GM23338 (cell line): ENCODE data around the gene C1orf146.

Experiments used
- CREB1 ChIP-seq: fragments of 250-450 bp; sonication (Bioruptor Pico); IDR thresholded peaks from 2 replicates; pipeline ENCODE4 v1.5.0; 2020; ENCODE audit warnings: low read depth, mild to moderate bottlenecking, moderate library complexity
- EZH2 ChIP-seq: fragments of 200-600 bp; sonication (generic); IDR thresholded peaks from one replicate; pipeline ENCODE4 v1.8.0; 2017; ENCODE audit warnings: antibody characterized with exemption, mild to moderate bottlenecking, low read depth; ENCODE audit not compliant: unreplicated experiment
- EZH2phosphoT487 ChIP-seq: fragments of 200-600 bp; sonication (generic); IDR thresholded peaks from one replicate; pipeline ENCODE4 v1.8.1; 2018; ENCODE audit warnings: antibody characterized with exemption; ENCODE audit not compliant: unreplicated experiment
- JUNB ChIP-seq: IDR thresholded peaks from one replicate; pipeline ENCODE4 v1.6.1; 2016; ENCODE audit warnings: antibody characterized with exemption; ENCODE audit not compliant: unreplicated experiment
- NANOG ChIP-seq: IDR thresholded peaks from 2 replicates; pipeline ENCODE4 v1.6.1; 2016; ENCODE audit warnings: antibody characterized with exemption, borderline replicate concordance
- POLR2AphosphoS5 ChIP-seq: IDR thresholded peaks from 2 replicates; pipeline ENCODE4 v1.6.1; 2016; ENCODE audit warnings: antibody characterized with exemption, low read depth
- REST ChIP-seq: IDR thresholded peaks from one replicate; pipeline ENCODE4 v1.6.1; 2018; ENCODE audit warnings: antibody characterized with exemption; ENCODE audit not compliant: unreplicated experiment
- STAT1 ChIP-seq: IDR thresholded peaks from one replicate; pipeline ENCODE4 v1.6.1; 2016; ENCODE audit warnings: antibody characterized with exemption; ENCODE audit not compliant: unreplicated experiment
- ZNF331 ChIP-seq: fragments of 250-450 bp; sonication (Bioruptor Pico); IDR thresholded peaks from 2 replicates; pipeline ENCODE4 v1.5.0; 2020; ENCODE audit warnings: low read depth, mild to moderate bottlenecking, moderate library complexity
- TF ChIP-seq, protein P1 (sequence below), 2 experiments: fragments of 200-600 bp in 1 of 2; sonication (generic) in 1 of 2; conservative IDR thresholded peaks; 2 replicates each; pipeline versions ENCODE4 v1.5.1 to v1.6.1; 2016 to 2017; ENCODE audit warnings: antibody characterized with exemption in 2 of 2, low read depth in 2 of 2, mild to moderate bottlenecking in 2 of 2, moderate library complexity in 1 of 2
- TF ChIP-seq, protein P2 (sequence below): IDR thresholded peaks from 2 replicates; pipeline ENCODE4 v1.6.1; 2016; ENCODE audit warnings: antibody characterized with exemption

- TF ChIP-seq, protein P1, sequence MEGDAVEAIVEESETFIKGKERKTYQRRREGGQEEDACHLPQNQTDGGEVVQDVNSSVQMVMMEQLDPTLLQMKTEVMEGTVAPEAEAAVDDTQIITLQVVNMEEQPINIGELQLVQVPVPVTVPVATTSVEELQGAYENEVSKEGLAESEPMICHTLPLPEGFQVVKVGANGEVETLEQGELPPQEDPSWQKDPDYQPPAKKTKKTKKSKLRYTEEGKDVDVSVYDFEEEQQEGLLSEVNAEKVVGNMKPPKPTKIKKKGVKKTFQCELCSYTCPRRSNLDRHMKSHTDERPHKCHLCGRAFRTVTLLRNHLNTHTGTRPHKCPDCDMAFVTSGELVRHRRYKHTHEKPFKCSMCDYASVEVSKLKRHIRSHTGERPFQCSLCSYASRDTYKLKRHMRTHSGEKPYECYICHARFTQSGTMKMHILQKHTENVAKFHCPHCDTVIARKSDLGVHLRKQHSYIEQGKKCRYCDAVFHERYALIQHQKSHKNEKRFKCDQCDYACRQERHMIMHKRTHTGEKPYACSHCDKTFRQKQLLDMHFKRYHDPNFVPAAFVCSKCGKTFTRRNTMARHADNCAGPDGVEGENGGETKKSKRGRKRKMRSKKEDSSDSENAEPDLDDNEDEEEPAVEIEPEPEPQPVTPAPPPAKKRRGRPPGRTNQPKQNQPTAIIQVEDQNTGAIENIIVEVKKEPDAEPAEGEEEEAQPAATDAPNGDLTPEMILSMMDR (conservative IDR thresholded peaks at IDR 0.05; ENCODE audit: low read depth in 2 of 2) = no peak
- TF ChIP-seq POLR2AphosphoS5 = no peak
- TF ChIP-seq JUNB = no peak
- TF ChIP-seq NANOG = no peak
- TF ChIP-seq ZNF331 (CRISPR knock-in tag) = no peak
- no peak for TF ChIP-seq STAT1
- no peak for TF ChIP-seq EZH2phosphoT487
- no peak for TF ChIP-seq REST
- no peak for TF ChIP-seq EZH2
- no peak for TF ChIP-seq CREB1 (CRISPR knock-in tag)
- TF ChIP-seq, protein P2, sequence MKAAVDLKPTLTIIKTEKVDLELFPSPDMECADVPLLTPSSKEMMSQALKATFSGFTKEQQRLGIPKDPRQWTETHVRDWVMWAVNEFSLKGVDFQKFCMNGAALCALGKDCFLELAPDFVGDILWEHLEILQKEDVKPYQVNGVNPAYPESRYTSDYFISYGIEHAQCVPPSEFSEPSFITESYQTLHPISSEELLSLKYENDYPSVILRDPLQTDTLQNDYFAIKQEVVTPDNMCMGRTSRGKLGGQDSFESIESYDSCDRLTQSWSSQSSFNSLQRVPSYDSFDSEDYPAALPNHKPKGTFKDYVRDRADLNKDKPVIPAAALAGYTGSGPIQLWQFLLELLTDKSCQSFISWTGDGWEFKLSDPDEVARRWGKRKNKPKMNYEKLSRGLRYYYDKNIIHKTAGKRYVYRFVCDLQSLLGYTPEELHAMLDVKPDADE = no peak
Observed at GRCh38 chr1:92188436-92189255, 29.1 kb upstream of the C1orf146 start.
